ENCODE data around the gene RAP1GAP.
"Not testable (repeated sequence)": the region's sequence is repeated elsewhere in the genome, so short reads cannot be mapped to it uniquely, and the experiment has no call there.

Gene RAP1GAP

GRCh38 chr1:21568809-21569385, 100.3 kb downstream of the RAP1GAP start:
- no peak for DNase-seq (ENCODE audit: low spot score)

- DNase-seq (ENCODE audit: low spot score): no peak
Measured at GRCh38 chr1:21568006-21568746, 101.0 kb downstream of the RAP1GAP start.

GRCh38 chr1:21567241-21568005, 101.7 kb downstream of the RAP1GAP start:
- DNase-seq (ENCODE audit: low spot score): peak; percentile 44

GRCh38 chr1:21566361-21566760, 102.8 kb downstream of the RAP1GAP start:
- not testable (repeated sequence) for DNase-seq (ENCODE audit: low spot score)

- DNase-seq (ENCODE audit: low spot score): no peak
Measured at GRCh38 chr1:21565285-21565684, 103.9 kb downstream of the RAP1GAP start.

- peak; percentile 40 for DNase-seq (ENCODE audit: low spot score)
Measured at GRCh38 chr1:21564521-21565095, 104.5 kb downstream of the RAP1GAP start.

GRCh38 chr1:21563971-21564370, 105.2 kb downstream of the RAP1GAP start:
- no peak for DNase-seq (ENCODE audit: low spot score)

- no peak for DNase-seq (ENCODE audit: low spot score)
Measured at GRCh38 chr1:21562896-21563295, 106.3 kb downstream of the RAP1GAP start.

GRCh38 chr1:21560916-21561638, 108.1 kb downstream of the RAP1GAP start:
- DNase-seq (ENCODE audit: low spot score): no peak

- DNase-seq (ENCODE audit: low spot score): no peak
Measured at GRCh38 chr1:21559788-21560567, 109.2 kb downstream of the RAP1GAP start.

GRCh38 chr1:21553116-21553926, 115.8 kb downstream of the RAP1GAP start:
- DNase-seq (ENCODE audit: low spot score): no peak

GRCh38 chr1:21552715-21553114, 116.4 kb downstream of the RAP1GAP start:
- DNase-seq (ENCODE audit: low spot score): no peak

GRCh38 chr1:21550866-21551475, 118.2 kb downstream of the RAP1GAP start:
- no peak for DNase-seq (ENCODE audit: low spot score)

- no peak for DNase-seq (ENCODE audit: low spot score)
Measured at GRCh38 chr1:21550097-21550496, 119.1 kb downstream of the RAP1GAP start.

GRCh38 chr1:21547876-21548275, 121.3 kb downstream of the RAP1GAP start:
- no peak for DNase-seq (ENCODE audit: low spot score)

Measured in RKO (cell line).